CD14-positive monocyte (primary cell): ENCODE results near the gene PTPRU. TPM values are rescaled to one million over a fixed set of nuclear protein-coding genes. Genes with fewer than 3 reads are reported as not detected.

Experiments
- DNase-seq, 3 donors: peaks; one replicate each; pipeline ENCODE4 v3.0.0-alpha.2; 2011 to 2022
- H2AFZ ChIP-seq: 2 replicates; pipeline ENCODE4 v1.6.0; 2012; ENCODE audit warnings: mild to moderate bottlenecking, low read depth, low read length, inconsistent platforms; ENCODE audit not compliant: insufficient read depth, poor library complexity, severe bottlenecking
- H3K27ac ChIP-seq, 2 donors: 1 replicate in 1 of 2; 2 replicates in 1 of 2; pipeline ENCODE4 v1.5.1; 2012 to 2013; ENCODE audit warnings: low read length in 2 of 2, control low read depth in 1 of 2, inconsistent platforms in 1 of 2, low read depth in 1 of 2, mild to moderate bottlenecking in 1 of 2
- H3K27me3 ChIP-seq, 2 donors: one replicate each; pipeline versions ENCODE4 v1.6.0 to v1.6.1; 2011 to 2013; ENCODE audit warnings: low read length in 2 of 2; ENCODE audit not compliant: control insufficient read depth in 2 of 2, insufficient read depth in 2 of 2
- H3K36me3 ChIP-seq, 2 donors: replicated peaks in 1 of 2; 1 replicate in 1 of 2; 2 replicates in 1 of 2; pipeline versions ENCODE4 v1.5.1 to v1.6.1; 2012 to 2013; ENCODE audit warnings: low read length in 2 of 2, control low read depth in 1 of 2, inconsistent platforms in 1 of 2, mild to moderate bottlenecking in 1 of 2; ENCODE audit not compliant: insufficient read depth in 2 of 2, control insufficient read depth in 1 of 2
- H3K4me1 ChIP-seq, 2 donors: 1 replicate in 1 of 2; 2 replicates in 1 of 2; pipeline versions ENCODE4 v1.5.1 to v1.6.1; 2012 to 2013; ENCODE audit warnings: low read length in 2 of 2, control low read depth in 1 of 2, inconsistent platforms in 1 of 2, mild to moderate bottlenecking in 1 of 2, moderate library complexity in 1 of 2; ENCODE audit not compliant: insufficient read depth in 2 of 2, control insufficient read depth in 1 of 2
- H3K4me2 ChIP-seq: replicated peaks from 2 replicates; pipeline ENCODE3; 2012; ENCODE audit warnings: low read length, moderate library complexity, mild to moderate bottlenecking; ENCODE audit not compliant: poor library complexity, severe bottlenecking; ENCODE audit errors: extremely low read depth
- H3K4me3 ChIP-seq, 3 experiments: fragments of 200-600 bp in 1 of 3; sonication (generic) in 1 of 3; replicated peaks in 1 of 3; 1 replicate in 2 of 3; 2 replicates in 1 of 3; pipeline ENCODE4 v1.5.1; 2011 to 2013; ENCODE audit warnings: low read length in 3 of 3, mild to moderate bottlenecking in 3 of 3, control low read depth in 2 of 3, low read depth in 2 of 3, inconsistent platforms in 1 of 3, moderate library complexity in 1 of 3
- H3K79me2 ChIP-seq: 2 replicates; pipeline ENCODE4 v1.6.0; 2012; ENCODE audit warnings: mild to moderate bottlenecking, control low read depth, inconsistent platforms, low read length, moderate library complexity; ENCODE audit not compliant: insufficient read depth
- H3K9ac ChIP-seq: 2 replicates; pipeline ENCODE4 v1.6.0; 2017; ENCODE audit warnings: low read length, mild to moderate bottlenecking; ENCODE audit not compliant: insufficient read depth, poor library complexity, severe bottlenecking
- H3K9me3 ChIP-seq, 2 donors: replicated peaks in 1 of 2; 1 replicate in 1 of 2; 2 replicates in 1 of 2; pipeline versions ENCODE4 v1.5.1 to v1.6.1; 2012 to 2013; ENCODE audit warnings: low read length in 2 of 2, control low read depth in 1 of 2; ENCODE audit not compliant: control insufficient read depth in 1 of 2, insufficient read depth in 1 of 2
- H4K20me1 ChIP-seq: 2 replicates; pipeline ENCODE4 v1.6.0; 2012; ENCODE audit warnings: mild to moderate bottlenecking, low read length, control low read depth, moderate library complexity; ENCODE audit not compliant: insufficient read depth
- H3K27ac Mint-ChIP-seq, 7 donors: one replicate each; pipeline ENCODE4 v1.8.0; 2020; ENCODE audit warnings: mild to moderate bottlenecking in 7 of 7, mixed read lengths in 7 of 7, moderate library complexity in 6 of 7, inconsistent platforms in 2 of 7
- H3K27me3 Mint-ChIP-seq, 3 donors: one replicate each; pipeline ENCODE4 v1.8.0; 2021 to 2022; ENCODE audit warnings: low read depth in 3 of 3, mild to moderate bottlenecking in 3 of 3, mixed read lengths in 3 of 3, moderate library complexity in 3 of 3, inconsistent platforms in 1 of 3
- H3K36me3 Mint-ChIP-seq, 2 donors: one replicate each; pipeline ENCODE4 v1.8.0; 2020; ENCODE audit warnings: mixed read lengths in 2 of 2, inconsistent platforms in 1 of 2, mild to moderate bottlenecking in 1 of 2
- H3K4me1 Mint-ChIP-seq: one replicate; pipeline ENCODE4 v1.8.0; 2020; ENCODE audit warnings: mild to moderate bottlenecking, mixed read lengths
- H3K4me3 Mint-ChIP-seq, 2 donors: one replicate each; pipeline ENCODE4 v1.8.0; 2020; ENCODE audit warnings: mild to moderate bottlenecking in 2 of 2, mixed read lengths in 2 of 2, moderate library complexity in 1 of 2
- H3K9me3 Mint-ChIP-seq, 7 donors: one replicate each; pipeline ENCODE4 v1.8.0; 2020 to 2022; ENCODE audit warnings: mixed read lengths in 7 of 7, mild to moderate bottlenecking in 6 of 7, moderate library complexity in 6 of 7, inconsistent platforms in 2 of 7
- CTCF ChIP-seq: fragments of 200-600 bp; IDR thresholded peaks from one replicate; pipeline ENCODE4 v1.8.0; 2022; ENCODE audit warnings: antibody characterized with exemption, mild to moderate bottlenecking
- WGBS: methylation state at CpG from one replicate; pipeline ENCODE4 v1.1.5; 2013; ENCODE audit warnings: missing lambda C conversion rate; ENCODE audit not compliant: insufficient coverage; 5-methylcytosine and 5-hydroxymethylcytosine counted together
- intact Hi-C, 2 donors: fragments of 100-400 bp; cut with micrococcal nuclease; formaldehyde crosslinking; loops; one replicate each; pipeline versions ENCODE4 v1.15.0 to v1.15.1; 2023
- polyA plus RNA-seq, 3 donors: library from polyadenylated mRNA; depleted of rRNA in 1 of 3; unstranded in 2 of 3; stranded (reverse) in 1 of 3; fragments of 300-500 nt in 2 of 3; fragments of >200 nt in 1 of 3; fragmentation: Illumina TruSeq in 2 of 3; gene quantifications; 1 replicate in 2 of 3; 2 replicates in 1 of 3; pipeline ENCODE4 v1.2.3, GENCODE V29; 2012 to 2021

PTPRU gene
- polyA plus RNA-seq, 3 donors = 0.42 to 1.4 TPM; not detected in 1

- Histone ChIP-seq H3K9me3 (no peaks in the 10 kb centered on the region), H3K4me2 (no peak overlapping the region), H3K4me1 (no peaks in the 10 kb centered on the region), H3K36me3 (peaks cover 23 to 47% of the 10 kb centered on the region in 2 donors), H4K20me1 (no peaks in the 10 kb centered on the region), H3K79me2 (no peaks in the 10 kb centered on the region), H2AFZ (no peak overlapping the region), H3K4me3 (no peak overlapping the region), H3K27me3 (no peaks in the 10 kb centered on the region), H3K27ac (no peak overlapping the region), H3K9ac (no peak overlapping the region)
- Mint-ChIP-seq H3K27ac (no peak overlapping the region), H3K9me3 (peaks cover 0 to 2% (median 0%) of the 10 kb centered on the region in 7 donors), H3K36me3 (peaks cover 35 to 42% of the 10 kb centered on the region in 2 donors), H3K4me1 (no peaks in the 10 kb centered on the region), H3K4me3 (no peak overlapping the region), H3K27me3 (no peaks in the 10 kb centered on the region)
- no peak for TF ChIP-seq CTCF
- WGBS = no CpG with 5 or more reads among the region's 4 CpGs
- intact Hi-C loops = loop anchor here in 1 of 2 donors (10.0 kb wide), 1 partner anchor 424 kb away; no protein-coding TSS in a partner anchor
- DNase-seq = no peak
These were observed 27.9 kb upstream of the PTPRU start for GRCh38 chr1:29208442-29208841.

GRCh38 chr1:29209173-29209572 is 27.1 kb upstream of the PTPRU start:
- H3K4me1 ChIP-seq = no peaks in the 10 kb centered on the region
- intact Hi-C loops = loop anchor here in 1 of 2 donors (10.0 kb wide), 1 partner anchor 424 kb away; no protein-coding TSS in a partner anchor
- Mint-ChIP-seq H3K27ac (no peak overlapping the region), H3K36me3 (peaks cover 34 to 41% of the 10 kb centered on the region in 2 donors), H3K27me3 (no peaks in the 10 kb centered on the region), H3K9me3 (peaks cover 0 to 2% (median 0%) of the 10 kb centered on the region in 7 donors), H3K4me3 (no peak overlapping the region), H3K4me1 (no peaks in the 10 kb centered on the region)
- no peak overlapping the region for H3K27ac ChIP-seq
- no peaks in the 10 kb centered on the region for H3K79me2 ChIP-seq
- no peak for DNase-seq
- H3K4me2 ChIP-seq = no peak overlapping the region
- H3K9ac ChIP-seq = no peak overlapping the region
- H2AFZ ChIP-seq = no peak overlapping the region
- H3K36me3 ChIP-seq = peaks cover 25 to 50% of the 10 kb centered on the region in 2 donors
- no peaks in the 10 kb centered on the region for H4K20me1 ChIP-seq
- 97% methylated on average over 5 of the region's 5 CpGs for WGBS
- H3K9me3 ChIP-seq = no peaks in the 10 kb centered on the region
- H3K27me3 ChIP-seq = no peaks in the 10 kb centered on the region
- no peak for TF ChIP-seq CTCF
- no peak overlapping the region for H3K4me3 ChIP-seq
